H9 (cell line): ENCODE results near the gene GSTP1. TPM values are rescaled to one million over a fixed set of nuclear protein-coding genes. Genes with fewer than 3 reads are reported as not detected.

Experiments used
- DNase-seq: peaks from one replicate; pipeline ENCODE4 v3.0.0-alpha.2; 2017
- H2AFZ ChIP-seq: one replicate; pipeline ENCODE4 v1.6.1; 2013; ENCODE audit warnings: mild to moderate bottlenecking, low read length, control low read depth, moderate library complexity
- H2AK5ac ChIP-seq: 2 replicates; pipeline ENCODE4 v1.6.1; 2013; ENCODE audit warnings: low read length, control low read depth, mixed read lengths; ENCODE audit not compliant: insufficient read length
- H2BK120ac ChIP-seq: one replicate; pipeline ENCODE4 v1.6.1; 2013; ENCODE audit warnings: low read depth, mild to moderate bottlenecking, low read length, control low read depth, inconsistent platforms; ENCODE audit not compliant: poor library complexity, severe bottlenecking
- H2BK12ac ChIP-seq: 2 replicates; pipeline ENCODE4 v1.6.1; 2013; ENCODE audit warnings: low read length, control low read depth, mixed read lengths, low read depth; ENCODE audit not compliant: insufficient read length
- H2BK15ac ChIP-seq: 2 replicates; pipeline ENCODE4 v1.6.1; 2013; ENCODE audit warnings: low read depth, low read length, control low read depth
- H2BK20ac ChIP-seq: one replicate; pipeline ENCODE4 v1.6.1; 2013; ENCODE audit warnings: low read depth, mild to moderate bottlenecking, low read length, control low read depth, inconsistent platforms; ENCODE audit not compliant: poor library complexity, severe bottlenecking
- H2BK5ac ChIP-seq: 2 replicates; pipeline ENCODE4 v1.6.1; 2013; ENCODE audit warnings: low read length, control low read depth, mixed read lengths; ENCODE audit not compliant: insufficient read length
- H3K14ac ChIP-seq: 2 replicates; pipeline ENCODE4 v1.6.1; 2013; ENCODE audit warnings: low read length, control low read depth; ENCODE audit not compliant: insufficient read depth
- H3K18ac ChIP-seq: 2 replicates; pipeline ENCODE4 v1.6.1; 2013; ENCODE audit warnings: low read depth, mild to moderate bottlenecking, mixed read lengths, low read length, control low read depth; ENCODE audit not compliant: insufficient read length
- H3K23ac ChIP-seq: 2 replicates; pipeline ENCODE4 v1.6.1; 2013; ENCODE audit warnings: low read length, control low read depth, mixed read lengths, low read depth; ENCODE audit not compliant: insufficient read length
- H3K23me2 ChIP-seq: 2 replicates; pipeline ENCODE4 v1.6.1; 2013; ENCODE audit warnings: low read depth, mild to moderate bottlenecking, mixed read lengths, low read length, control low read depth; ENCODE audit not compliant: insufficient read length, poor library complexity, severe bottlenecking
- H3K27ac ChIP-seq: 2 replicates; pipeline ENCODE4 v1.5.1; 2013; ENCODE audit warnings: low read length, control low read depth, mixed read lengths, low read depth; ENCODE audit not compliant: insufficient read length
- H3K27me3 ChIP-seq: 2 replicates; pipeline ENCODE4 v1.6.1; 2013; ENCODE audit warnings: low read length, control low read depth, inconsistent platforms; ENCODE audit not compliant: insufficient read depth
- H3K4ac ChIP-seq: 2 replicates; pipeline ENCODE4 v1.6.1; 2013; ENCODE audit warnings: low read depth, mild to moderate bottlenecking, control low read depth, inconsistent platforms, low read length, moderate library complexity
- H3K4me1 ChIP-seq: 2 replicates; pipeline ENCODE4 v1.6.1; 2013; ENCODE audit warnings: low read length, control low read depth, inconsistent platforms; ENCODE audit not compliant: insufficient read depth
- H3K4me2 ChIP-seq: 2 replicates; pipeline ENCODE4 v1.6.1; 2013; ENCODE audit warnings: low read length, control low read depth, mixed read lengths; ENCODE audit not compliant: insufficient read length, insufficient read depth
- H3K56ac ChIP-seq: 2 replicates; pipeline ENCODE4 v1.6.1; 2013; ENCODE audit warnings: low read depth, mild to moderate bottlenecking, mixed read lengths, low read length, control low read depth; ENCODE audit not compliant: insufficient read length
- H3K79me1 ChIP-seq: 2 replicates; pipeline ENCODE4 v1.6.1; 2013; ENCODE audit warnings: low read depth, mild to moderate bottlenecking, moderate library complexity, low read length, control low read depth, inconsistent platforms; ENCODE audit not compliant: insufficient read depth, poor library complexity, severe bottlenecking
- H3K79me2 ChIP-seq: 2 replicates; pipeline ENCODE4 v1.6.1; 2013; ENCODE audit warnings: low read length, control low read depth, inconsistent platforms; ENCODE audit not compliant: insufficient read depth
- H3K9ac ChIP-seq: 2 replicates; pipeline ENCODE4 v1.6.1; 2013; ENCODE audit warnings: low read length, control low read depth, mixed read lengths; ENCODE audit not compliant: insufficient read length; ENCODE audit errors: extremely low read depth
- H3K9me3 ChIP-seq: one replicate; pipeline ENCODE4 v1.6.1; 2013; ENCODE audit warnings: low read depth, low read length, inconsistent platforms; ENCODE audit not compliant: control insufficient read depth
- H3T11ph ChIP-seq: one replicate; pipeline ENCODE4 v1.6.1; 2013; ENCODE audit warnings: mild to moderate bottlenecking, low read length, control low read depth, inconsistent platforms
- H4K20me1 ChIP-seq: one replicate; pipeline ENCODE4 v1.6.1; 2013; ENCODE audit not compliant: control insufficient read depth, insufficient read length, insufficient read depth
- H4K5ac ChIP-seq: 2 replicates; pipeline ENCODE4 v1.6.1; 2013; ENCODE audit warnings: low read depth, mild to moderate bottlenecking, mixed read lengths, low read length, control low read depth; ENCODE audit not compliant: insufficient read length
- H4K8ac ChIP-seq: replicated peaks from 2 replicates; pipeline ENCODE4 v1.6.1; 2013; ENCODE audit warnings: low read length, control low read depth, mixed read lengths, low read depth; ENCODE audit not compliant: insufficient read length
- H4K91ac ChIP-seq: 2 replicates; pipeline ENCODE4 v1.6.1; 2013; ENCODE audit warnings: low read depth, mild to moderate bottlenecking, moderate library complexity, mixed read lengths, low read length, control low read depth; ENCODE audit not compliant: insufficient read length
- H3K27ac Mint-ChIP-seq, 3 experiments: 2 replicates in 2 of 3; 3 replicates in 1 of 3; pipeline ENCODE4 v1.8.0; 2020 to 2021; ENCODE audit warnings: mixed read lengths in 3 of 3, mild to moderate bottlenecking in 1 of 3, moderate library complexity in 1 of 3
- H3K27me3 Mint-ChIP-seq: 2 replicates; pipeline ENCODE4 v1.8.0; 2021; ENCODE audit warnings: low read depth, mild to moderate bottlenecking, moderate library complexity, mixed read lengths
- H3K36me3 Mint-ChIP-seq, 3 experiments: 2 replicates in 2 of 3; 3 replicates in 1 of 3; pipeline ENCODE4 v1.8.0; 2020 to 2021; ENCODE audit warnings: low read depth in 3 of 3, mixed read lengths in 3 of 3; ENCODE audit not compliant: insufficient read depth in 1 of 3
- H3K4me1 Mint-ChIP-seq, 2 experiments: 2 replicates each; pipeline ENCODE4 v1.8.0; 2020; ENCODE audit warnings: mixed read lengths in 2 of 2
- H3K4me3 Mint-ChIP-seq, 2 experiments: 2 replicates in 1 of 2; 3 replicates in 1 of 2; pipeline ENCODE4 v1.8.0; 2020 to 2021; ENCODE audit warnings: mild to moderate bottlenecking in 2 of 2, mixed read lengths in 2 of 2, moderate library complexity in 1 of 2
- H3K9me3 Mint-ChIP-seq, 2 experiments: 2 replicates in 1 of 2; 3 replicates in 1 of 2; pipeline ENCODE4 v1.8.0; 2020; ENCODE audit warnings: mild to moderate bottlenecking in 2 of 2, mixed read lengths in 2 of 2, moderate library complexity in 1 of 2
- WGBS: extraction: QIAGEN DNeasy Blood & Tissue Kit; methylation state at CpG from one replicate; pipeline ENCODE4 v1.1.7; 2013; ENCODE audit warnings: missing lambda C conversion rate, low lambda C conversion rate, mixed read lengths; ENCODE audit not compliant: insufficient read length; ENCODE audit errors: extremely low coverage; 5-methylcytosine and 5-hydroxymethylcytosine counted together
- long read RNA-seq: library from polyadenylated mRNA; unstranded; transcript quantifications from one replicate; pipeline ENCODE4 v2.0.0, GENCODE V29; 2020
- total RNA-seq: library from RNA; stranded (reverse); gene quantifications from 2 replicates; pipeline ENCODE4 v1.2.1, GENCODE V29; 2021
- TF ChIP-seq, protein P1 (sequence below): fragments of 200-600 bp; sonication (generic); conservative IDR thresholded peaks from 3 replicates; pipeline ENCODE4 v1.8.0; 2021; ENCODE audit warnings: antibody characterized with exemption, mild to moderate bottlenecking

Gene GSTP1
- 1,469 and 1,513 TPM in 2 replicates for total RNA-seq
- long read RNA-seq, transcript GSTP1-202 (7 exons, 961 nt) = major isoform, 1,154 of 1,318 reads
- long read RNA-seq, partial matches to known transcripts = 122 of 1,318 reads
- long read RNA-seq, other reads (novel, unspliced or antisense) = 36 of 1,318 reads

- Mint-ChIP-seq H3K9me3 (peaks cover 0 to 5% of the 10 kb centered on the region in 2 experiments; a peak in 2 of 5 replicates), H3K36me3 (peaks cover 27 to 43% (median 36%) of the 10 kb centered on the region in 3 experiments), H3K27me3 (peaks cover 9% of the 10 kb centered on the region), H3K4me3 (peak within 1 kb of the TSS; percentile 84 to 96), H3K4me1 (peaks cover 54 to 60% of the 10 kb centered on the region in 2 experiments), H3K27ac (peak within 1 kb of the TSS; percentile 98 to 99 (median 98))
- Histone ChIP-seq H3K27me3 (no peaks in the 10 kb centered on the region), H3K4ac (peak within 1 kb of the TSS; percentile 55; the same call in 1 of the 2 replicates), H4K8ac (no peak within 1 kb of the TSS), H3K23ac (no peak within 1 kb of the TSS), H3K9me3 (no peaks in the 10 kb centered on the region), H3K9ac (peak within 1 kb of the TSS; percentile 85), H4K20me1 (no peaks in the 10 kb centered on the region), H3K4me2 (peak within 1 kb of the TSS; percentile 19), H2AFZ (no peak within 1 kb of the TSS), H3K79me1 (no peaks in the 10 kb centered on the region), H3K79me2 (peaks cover 5% of the 10 kb centered on the region; the same call in 1 of the 2 replicates), H4K5ac (no peak within 1 kb of the TSS), H3K56ac (no peak within 1 kb of the TSS), H3K23me2 (peaks cover 8% of the 10 kb centered on the region), H3K4me1 (peaks cover 3% of the 10 kb centered on the region; the same call in 1 of the 2 replicates), H2AK5ac (no peak within 1 kb of the TSS), H2BK20ac (no peak within 1 kb of the TSS), H2BK12ac (no peak within 1 kb of the TSS), H2BK120ac (no peak within 1 kb of the TSS), H4K91ac (no peak within 1 kb of the TSS), H3K14ac (peak within 1 kb of the TSS; percentile 94), H2BK15ac (no peak within 1 kb of the TSS), H3K27ac (no peak within 1 kb of the TSS), H3K18ac (peak within 1 kb of the TSS; percentile 83), H3T11ph (no peak within 1 kb of the TSS), H2BK5ac (no peak within 1 kb of the TSS)
- TF ChIP-seq, protein P1, sequence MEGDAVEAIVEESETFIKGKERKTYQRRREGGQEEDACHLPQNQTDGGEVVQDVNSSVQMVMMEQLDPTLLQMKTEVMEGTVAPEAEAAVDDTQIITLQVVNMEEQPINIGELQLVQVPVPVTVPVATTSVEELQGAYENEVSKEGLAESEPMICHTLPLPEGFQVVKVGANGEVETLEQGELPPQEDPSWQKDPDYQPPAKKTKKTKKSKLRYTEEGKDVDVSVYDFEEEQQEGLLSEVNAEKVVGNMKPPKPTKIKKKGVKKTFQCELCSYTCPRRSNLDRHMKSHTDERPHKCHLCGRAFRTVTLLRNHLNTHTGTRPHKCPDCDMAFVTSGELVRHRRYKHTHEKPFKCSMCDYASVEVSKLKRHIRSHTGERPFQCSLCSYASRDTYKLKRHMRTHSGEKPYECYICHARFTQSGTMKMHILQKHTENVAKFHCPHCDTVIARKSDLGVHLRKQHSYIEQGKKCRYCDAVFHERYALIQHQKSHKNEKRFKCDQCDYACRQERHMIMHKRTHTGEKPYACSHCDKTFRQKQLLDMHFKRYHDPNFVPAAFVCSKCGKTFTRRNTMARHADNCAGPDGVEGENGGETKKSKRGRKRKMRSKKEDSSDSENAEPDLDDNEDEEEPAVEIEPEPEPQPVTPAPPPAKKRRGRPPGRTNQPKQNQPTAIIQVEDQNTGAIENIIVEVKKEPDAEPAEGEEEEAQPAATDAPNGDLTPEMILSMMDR = peak; percentile 89
- peak; percentile 90 for DNase-seq
- WGBS = no CpG with 5 or more reads among the region's 81 CpGs
Measured at GRCh38 chr11:67583247-67584204, at the start of gene GSTP1. Gene GSTP1 (plus strand): TSS chr11:67583812. CDS start chr11:67583844, 32 bp downstream.
